B cell (primary cell): ENCODE data around the gene SKA3. TPM values are rescaled to one million over a fixed set of nuclear protein-coding genes. Genes with fewer than 3 reads are reported as not detected.

Experiments
- ATAC-seq: fragments of 200-7000 bp; cut with Tn5 transposase; one replicate; pipeline ENCODE4 v1.10.0; 2021; ENCODE audit warnings: low read depth, mild to moderate bottlenecking, moderate number of reproducible peaks, moderate library complexity
- CTCF ChIA-PET: fragments of 350-600 bp; sonication (Branson Sonifier 250); formaldehyde crosslinking; loops from one replicate; lab custom pipeline; 2021; ENCODE audit warnings: antibody characterized with exemption, inconsistent platforms; lab: Charles Lee
- POLR2A ChIA-PET: fragments of 350-600 bp; sonication (Branson Sonifier 250); formaldehyde crosslinking; loops from one replicate; lab custom pipeline; 2021; ENCODE audit warnings: antibody characterized with exemption; lab: Charles Lee
- DNase-seq: peaks from one replicate; pipeline ENCODE4 v3.0.0; 2013
- H2AFZ ChIP-seq: 2 replicates; pipeline ENCODE4 v1.6.1; 2012; ENCODE audit warnings: mild to moderate bottlenecking, low read depth, low read length; ENCODE audit not compliant: insufficient read depth, poor library complexity, severe bottlenecking
- H3K27ac ChIP-seq, 2 donors: 1 replicate in 1 of 2; 2 replicates in 1 of 2; pipeline ENCODE4 v1.5.1; 2012 to 2013; ENCODE audit warnings: low read length in 2 of 2, mild to moderate bottlenecking in 2 of 2, moderate library complexity in 1 of 2
- H3K27me3 ChIP-seq, 4 experiments: fragments of 200-600 bp in 1 of 4; sonication (generic) in 1 of 4; replicated peaks in 1 of 4; 1 replicate in 2 of 4; 2 replicates in 2 of 4; pipeline versions ENCODE4 v1.6.1 to v1.7.0; 2013 to 2016; ENCODE audit warnings: low read length in 3 of 4, mild to moderate bottlenecking in 2 of 4, mixed read lengths in 1 of 4, moderate library complexity in 1 of 4; ENCODE audit not compliant: insufficient read depth in 4 of 4, control insufficient read depth in 3 of 4; ENCODE audit errors: control extremely low read depth in 1 of 4
- H3K36me3 ChIP-seq, 2 experiments: replicated peaks in 1 of 2; 1 replicate in 1 of 2; 2 replicates in 1 of 2; pipeline versions ENCODE4 v1.6.1 to v1.7.1; 2013; ENCODE audit warnings: low read length in 1 of 2; ENCODE audit not compliant: insufficient read depth in 2 of 2, control insufficient read depth in 1 of 2; ENCODE audit errors: control extremely low read depth in 1 of 2, extremely low read depth in 1 of 2
- H3K4me1 ChIP-seq, 2 donors: fragments of 200-600 bp in 1 of 2; sonication (generic) in 1 of 2; 1 replicate in 1 of 2; 2 replicates in 1 of 2; pipeline versions ENCODE4 v1.5.1 to v1.6.1; 2013 to 2017; ENCODE audit warnings: low read length in 2 of 2; ENCODE audit not compliant: control insufficient read depth in 2 of 2, insufficient read depth in 2 of 2
- H3K4me2 ChIP-seq: replicated peaks from 2 replicates; pipeline ENCODE3; 2012; ENCODE audit warnings: mild to moderate bottlenecking, low read depth, low read length; ENCODE audit not compliant: poor library complexity, severe bottlenecking
- H3K4me3 ChIP-seq, 5 experiments: fragments of 200-600 bp in 1 of 5; sonication (generic) in 1 of 5; 1 replicate in 3 of 5; 2 replicates in 2 of 5; pipeline versions ENCODE4 v1.5.1 to v1.7.0; 2011 to 2016; ENCODE audit warnings: low read length in 4 of 5, mild to moderate bottlenecking in 4 of 5, low read depth in 2 of 5, control low read depth in 1 of 5, moderate library complexity in 1 of 5; ENCODE audit not compliant: insufficient read depth in 1 of 5; ENCODE audit errors: control extremely low read depth in 1 of 5, extremely low read depth in 1 of 5
- H3K79me2 ChIP-seq: fragments of 200-600 bp; sonication (generic); one replicate; pipeline ENCODE4 v1.6.0; 2016; ENCODE audit warnings: low read length; ENCODE audit not compliant: control insufficient read depth, insufficient read depth
- H3K9ac ChIP-seq: fragments of 200-600 bp; sonication (generic); 2 replicates; pipeline ENCODE4 v1.6.1; 2017; ENCODE audit warnings: mild to moderate bottlenecking, low read length, moderate library complexity
- H3K9me3 ChIP-seq, 3 donors: one replicate each; pipeline versions ENCODE4 v1.6.1 to v1.7.1; 2013; ENCODE audit warnings: low read length in 2 of 3; ENCODE audit not compliant: control insufficient read depth in 2 of 3, insufficient read depth in 1 of 3; ENCODE audit errors: control extremely low read depth in 1 of 3
- H4K20me1 ChIP-seq: 2 replicates; pipeline ENCODE4 v1.6.0; 2012; ENCODE audit warnings: mild to moderate bottlenecking, low read length; ENCODE audit not compliant: insufficient read depth, control insufficient read depth, poor library complexity, severe bottlenecking
- H3K27ac Mint-ChIP-seq: one replicate; pipeline ENCODE4 v1.8.0; 2021; ENCODE audit warnings: mixed read lengths
- H3K27me3 Mint-ChIP-seq: one replicate; pipeline ENCODE4 v1.8.0; 2021; ENCODE audit warnings: mixed read lengths
- H3K4me1 Mint-ChIP-seq: one replicate; pipeline ENCODE4 v1.8.0; 2021; ENCODE audit warnings: mixed read lengths
- H3K4me3 Mint-ChIP-seq: one replicate; pipeline ENCODE4 v1.8.0; 2021; ENCODE audit warnings: mixed read lengths
- H3K9me3 Mint-ChIP-seq: one replicate; pipeline ENCODE4 v1.8.0; 2022; ENCODE audit warnings: mixed read lengths; ENCODE audit not compliant: insufficient read depth
- EZH2 ChIP-seq: IDR thresholded peaks from 2 replicates; pipeline ENCODE4 v1.6.1; 2012; ENCODE audit warnings: borderline replicate concordance, low read depth, mild to moderate bottlenecking, moderate library complexity, low read length; ENCODE audit not compliant: insufficient read depth, poor library complexity, severe bottlenecking
- WGBS: methylation state at CpG from one replicate; pipeline ENCODE4 v1.1.5; 2013; ENCODE audit warnings: missing lambda C conversion rate; ENCODE audit not compliant: insufficient coverage; 5-methylcytosine and 5-hydroxymethylcytosine counted together
- intact Hi-C: fragments of 100-400 bp; cut with micrococcal nuclease; formaldehyde crosslinking; loops from one replicate; pipeline ENCODE4 v1.10.0; 2022
- polyA plus RNA-seq: library from polyadenylated mRNA; depleted of rRNA; stranded (reverse); fragments of >200 nt; gene quantifications from 2 replicates; pipeline ENCODE4 v1.2.3, GENCODE V29; 2012
- total RNA-seq, 2 donors: library from RNA; stranded (reverse); fragments of 120-200 nt in 1 of 2; gene quantifications; 1 replicate in 1 of 2; 2 replicates in 1 of 2; pipeline versions ENCODE4 v1.2.3 to v1.2.4, GENCODE V29; 2013 to 2022
- TF ChIP-seq, protein P1 (sequence below): fragments of 200-600 bp; IDR thresholded peaks from one replicate; pipeline ENCODE4 v1.8.0; 2022; ENCODE audit warnings: antibody characterized with exemption, mild to moderate bottlenecking

SKA3 gene
- total and polyA plus RNA-seq, 2 donors (not counting 1 experiment from before 2014, with no cell fraction given), result 0.07 to 0.20 TPM

DNA sequence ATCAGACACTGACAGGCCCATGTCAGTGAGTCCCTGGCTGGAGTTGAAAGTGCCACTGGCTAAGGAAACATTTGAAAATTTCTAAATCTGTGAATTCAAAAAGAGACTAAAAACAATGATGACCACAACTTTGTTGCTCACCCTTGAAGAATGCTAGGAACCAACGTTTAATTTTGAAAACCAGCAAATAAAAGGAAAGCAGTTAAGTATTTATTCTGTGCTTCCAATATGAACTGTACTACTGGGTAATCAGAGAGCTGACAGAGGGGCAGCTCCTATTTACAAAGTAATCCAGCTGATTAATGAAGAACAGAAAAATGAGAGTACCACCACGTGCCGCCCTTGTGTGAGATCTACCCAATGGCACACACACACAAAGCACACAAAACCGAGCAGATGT lies 70.3 kb downstream of the SKA3 start:
- ChIA-PET POLR2A (no interaction called here), CTCF (interaction anchor here (0.6 kb wide), 1 partner anchor 374 kb away, joined by 3 read pairs; no protein-coding TSS in a partner anchor)
- intact Hi-C loops, result no loop called here
- no peak for DNase-seq
- H3K4me3 ChIP-seq, result no peak overlapping the region
- 100% methylated on average over 2 of the region's 4 CpGs for WGBS
- H3K36me3 ChIP-seq, result no peaks in the 10 kb centered on the region
- H3K9ac ChIP-seq, result no peak overlapping the region
- no peak overlapping the region for H3K4me2 ChIP-seq
- no peak overlapping the region for H3K4me3 Mint-ChIP-seq
- no peak overlapping the region for H2AFZ ChIP-seq
- H3K4me1 Mint-ChIP-seq, result no peaks in the 10 kb centered on the region
- no peak overlapping the region for H3K27ac ChIP-seq
- H3K27me3 ChIP-seq, result no peaks in the 10 kb centered on the region
- no peak for TF ChIP-seq EZH2
- TF ChIP-seq, protein P1, sequence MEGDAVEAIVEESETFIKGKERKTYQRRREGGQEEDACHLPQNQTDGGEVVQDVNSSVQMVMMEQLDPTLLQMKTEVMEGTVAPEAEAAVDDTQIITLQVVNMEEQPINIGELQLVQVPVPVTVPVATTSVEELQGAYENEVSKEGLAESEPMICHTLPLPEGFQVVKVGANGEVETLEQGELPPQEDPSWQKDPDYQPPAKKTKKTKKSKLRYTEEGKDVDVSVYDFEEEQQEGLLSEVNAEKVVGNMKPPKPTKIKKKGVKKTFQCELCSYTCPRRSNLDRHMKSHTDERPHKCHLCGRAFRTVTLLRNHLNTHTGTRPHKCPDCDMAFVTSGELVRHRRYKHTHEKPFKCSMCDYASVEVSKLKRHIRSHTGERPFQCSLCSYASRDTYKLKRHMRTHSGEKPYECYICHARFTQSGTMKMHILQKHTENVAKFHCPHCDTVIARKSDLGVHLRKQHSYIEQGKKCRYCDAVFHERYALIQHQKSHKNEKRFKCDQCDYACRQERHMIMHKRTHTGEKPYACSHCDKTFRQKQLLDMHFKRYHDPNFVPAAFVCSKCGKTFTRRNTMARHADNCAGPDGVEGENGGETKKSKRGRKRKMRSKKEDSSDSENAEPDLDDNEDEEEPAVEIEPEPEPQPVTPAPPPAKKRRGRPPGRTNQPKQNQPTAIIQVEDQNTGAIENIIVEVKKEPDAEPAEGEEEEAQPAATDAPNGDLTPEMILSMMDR, result no peak
- H3K27ac Mint-ChIP-seq, result no peak overlapping the region
- H3K79me2 ChIP-seq, result no peaks in the 10 kb centered on the region
- no peaks in the 10 kb centered on the region for H4K20me1 ChIP-seq
- no peaks in the 10 kb centered on the region for H3K4me1 ChIP-seq
- ATAC-seq, result no peak
- peaks cover 0 to 3% (median 0%) of the 10 kb centered on the region in 3 donors for H3K9me3 ChIP-seq
- no peaks in the 10 kb centered on the region for H3K9me3 Mint-ChIP-seq
- peaks cover 5% of the 10 kb centered on the region for H3K27me3 Mint-ChIP-seq

DNA sequence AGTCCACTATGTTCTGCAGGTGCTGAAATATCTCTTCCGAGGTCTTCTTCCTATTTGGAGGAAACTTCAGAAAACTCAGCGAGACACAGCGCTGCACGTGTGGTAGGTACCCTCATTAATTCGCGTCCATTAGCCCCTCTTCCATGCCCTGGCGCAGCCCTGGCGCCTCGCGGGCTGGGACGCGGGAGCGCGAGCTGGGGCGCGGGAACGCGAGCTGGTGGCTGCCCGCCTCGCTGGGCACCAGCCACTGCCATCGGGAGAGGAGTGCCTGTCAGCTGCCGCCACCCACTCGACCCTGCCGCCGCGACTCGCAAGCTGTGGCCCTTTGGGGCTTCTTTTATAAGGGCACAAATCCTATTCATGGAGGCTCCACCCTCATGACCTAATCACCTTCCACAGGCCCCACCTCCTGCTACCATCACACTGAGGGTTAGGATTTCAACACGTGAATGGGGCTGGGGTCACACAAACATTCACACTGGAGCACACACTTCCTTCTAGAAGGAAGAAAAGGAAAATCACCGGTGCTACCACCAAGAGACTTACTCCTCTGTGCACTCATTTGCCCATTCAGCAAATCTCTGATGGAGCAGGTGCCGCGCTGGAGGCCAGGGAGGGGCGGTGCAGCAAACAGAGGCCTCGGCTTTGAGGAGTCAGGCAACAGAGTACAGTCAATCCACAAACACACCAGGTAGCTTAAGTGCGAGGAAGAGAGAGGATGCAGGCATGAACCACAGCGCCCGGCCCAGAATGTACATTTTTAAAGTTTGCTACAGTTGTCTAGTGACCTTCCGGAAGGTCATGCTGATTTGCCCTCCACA lies 71.9 kb downstream of the SKA3 start:
- H3K27ac ChIP-seq, result no peak overlapping the region
- peaks cover 0 to 3% (median 0%) of the 10 kb centered on the region in 3 donors for H3K9me3 ChIP-seq
- no peaks in the 10 kb centered on the region for H3K36me3 ChIP-seq
- no peak for ATAC-seq
- no peak overlapping the region for H3K4me2 ChIP-seq
- no peak for DNase-seq
- WGBS, result 98% methylated on average over 30 of the region's 37 CpGs
- ChIA-PET POLR2A (no interaction called here), CTCF (no interaction called here)
- no peaks in the 10 kb centered on the region for H3K79me2 ChIP-seq
- H3K9ac ChIP-seq, result no peak overlapping the region
- H4K20me1 ChIP-seq, result no peaks in the 10 kb centered on the region
- no peak overlapping the region for H3K27ac Mint-ChIP-seq
- H3K9me3 Mint-ChIP-seq, result no peaks in the 10 kb centered on the region
- H3K4me3 Mint-ChIP-seq, result no peak overlapping the region
- intact Hi-C loops, result no loop called here
- no peak overlapping the region for H3K4me3 ChIP-seq
- H2AFZ ChIP-seq, result no peak overlapping the region
- H3K27me3 ChIP-seq, result no peaks in the 10 kb centered on the region
- H3K27me3 Mint-ChIP-seq, result peaks cover 5% of the 10 kb centered on the region
- H3K4me1 ChIP-seq, result no peaks in the 10 kb centered on the region
- no peaks in the 10 kb centered on the region for H3K4me1 Mint-ChIP-seq
- TF ChIP-seq, protein P1, result no peak
- no peak for TF ChIP-seq EZH2
